Caco-2 (cell line): Measurements from ENCODE around the gene SFRP5. TPM values are rescaled to one million over a fixed set of nuclear protein-coding genes. Genes with fewer than 3 reads are reported as not detected.

Experiments used
- BruUV-seq: library from RNA; stranded (reverse); fragments of 400-500 nt; replicated peaks from 2 replicates; lab custom pipeline; 2021; lab: Mats Ljungman, UMichigan
- CTCF ChIA-PET: fragments of 300-600 bp; sonication (Branson Sonifier 250); formaldehyde crosslinking; loops from one replicate; lab custom pipeline; 2022; ENCODE audit warnings: antibody characterized with exemption; lab: Charles Lee
- POLR2A ChIA-PET: fragments of 300-600 bp; sonication (Branson Sonifier 250); formaldehyde crosslinking; loops from one replicate; lab custom pipeline; 2022; ENCODE audit warnings: antibody characterized with exemption; lab: Charles Lee
- DNase-seq, 2 experiments: peaks; one replicate each; pipeline versions ENCODE4 v3.0.0 to v3.0.0-alpha.2; 2020 to 2022
- H3K27me3 ChIP-seq: replicated peaks from 2 replicates; pipeline ENCODE4 v1.6.0; 2011; ENCODE audit warnings: low read length; ENCODE audit not compliant: control insufficient read depth, insufficient read depth
- H3K36me3 ChIP-seq: 2 replicates; pipeline ENCODE4 v1.5.1; 2011; ENCODE audit warnings: low read length; ENCODE audit not compliant: control insufficient read depth, insufficient read depth
- H3K4me1 ChIP-seq: fragments of 250-450 bp; sonication (Bioruptor Pico); 2 replicates; pipeline ENCODE4 v1.5.1; 2020; ENCODE audit warnings: mild to moderate bottlenecking
- H3K4me3 ChIP-seq: 2 replicates; pipeline ENCODE4 v1.5.1; 2011; ENCODE audit warnings: low read depth, mild to moderate bottlenecking, control low read depth, low read length
- H3K9me3 ChIP-seq: fragments of 250-450 bp; sonication (Bioruptor Pico); 2 replicates; pipeline ENCODE4 v1.5.1; 2020; ENCODE audit warnings: mild to moderate bottlenecking, moderate library complexity
- H3K27ac Mint-ChIP-seq: one replicate; pipeline ENCODE4 v1.8.0; 2022; ENCODE audit warnings: mixed read lengths; ENCODE audit not compliant: unreplicated experiment
- H3K27me3 Mint-ChIP-seq: one replicate; pipeline ENCODE4 v1.8.0; 2022; ENCODE audit warnings: mixed read lengths; ENCODE audit not compliant: insufficient read depth, unreplicated experiment
- H3K36me3 Mint-ChIP-seq: one replicate; pipeline ENCODE4 v1.8.0; 2022; ENCODE audit warnings: mild to moderate bottlenecking, mixed read lengths; ENCODE audit not compliant: insufficient read depth, unreplicated experiment
- H3K4me1 Mint-ChIP-seq: one replicate; pipeline ENCODE4 v1.8.0; 2022; ENCODE audit warnings: low read depth, mixed read lengths; ENCODE audit not compliant: unreplicated experiment
- H3K4me3 Mint-ChIP-seq: one replicate; pipeline ENCODE4 v1.8.0; 2022; ENCODE audit warnings: mild to moderate bottlenecking, moderate library complexity, mixed read lengths; ENCODE audit not compliant: unreplicated experiment
- H3K9me3 Mint-ChIP-seq: one replicate; pipeline ENCODE4 v1.8.0; 2022; ENCODE audit warnings: mixed read lengths; ENCODE audit not compliant: unreplicated experiment
- CTCF ChIP-seq, 2 experiments: fragments of 200-600 bp in 1 of 2; IDR thresholded peaks; 1 replicate in 1 of 2; 2 replicates in 1 of 2; pipeline versions ENCODE4 v1.5.1 to v1.8.0; 2011 to 2022; ENCODE audit warnings: antibody characterized with exemption in 1 of 2, control low read depth in 1 of 2, inconsistent platforms in 1 of 2, low read depth in 1 of 2, low read length in 1 of 2, mild to moderate bottlenecking in 1 of 2, moderate library complexity in 1 of 2; ENCODE audit not compliant: insufficient read depth in 1 of 2, severe bottlenecking in 1 of 2, unreplicated experiment in 1 of 2
- intact Hi-C: fragments of 100-400 bp; cut with micrococcal nuclease; formaldehyde crosslinking; loops from one replicate; pipeline ENCODE4 v1.10.0; 2022; ENCODE audit not compliant: unreplicated experiment
- total RNA-seq: library from RNA; stranded (reverse); gene quantifications from 2 replicates; pipeline ENCODE4 v1.2.3, GENCODE V29; 2022

Gene SFRP5
- total RNA-seq, 1 experiment from 2014 or later, result 1.1 TPM

GRCh38 chr10:97736403-97736901 is 35.3 kb downstream of the SFRP5 start:
- Mint-ChIP-seq H3K27ac (peak overlapping the region; percentile 84), H3K9me3 (peaks cover 5% of the 10 kb centered on the region), H3K27me3 (no peaks in the 10 kb centered on the region), H3K4me1 (peaks cover 21% of the 10 kb centered on the region), H3K4me3 (peak overlapping the region; percentile 83), H3K36me3 (peaks cover 42% of the 10 kb centered on the region)
- intact Hi-C loops, result loop anchor here (10.0 kb wide), 1 partner anchor 332 kb away; the partner anchor contains the start of gene RRP12
- no peak for DNase-seq
- Histone ChIP-seq H3K4me3 (peak overlapping the region; percentile 77), H3K4me1 (peaks cover 4% of the 10 kb centered on the region; the same call in 1 of the 2 replicates), H3K36me3 (0 out of 2 replicates have a peak, but pooled peaks cover 3% of the 10 kb centered on the region), H3K9me3 (no peaks in the 10 kb centered on the region), H3K27me3 (no peaks in the 10 kb centered on the region)
- POLR2A ChIA-PET, result interaction anchor here (0.7 to 2.2 kb wide), 11 partner anchors 9 to 335 kb away, joined by 3 to 36 read pairs (median 4); partner anchors contain the start of genes AVPI1, MARVELD1 and RRP12
- TSS peak; percentile 97 for BruUV-seq
- TF ChIP-seq CTCF (IDR thresholded peaks at IDR 0.05; ENCODE audit: insufficient read depth in 1 of 2, low read depth in 1 of 2, low read length in 1 of 2, severe bottlenecking in 1 of 2, unreplicated experiment in 1 of 2), result no peak
- CTCF ChIA-PET, result interaction anchor here (0.7 to 3.6 kb wide), 9 partner anchors 8 to 1306 kb away, joined by 3 to 17 read pairs (median 7); partner anchors contain the start of genes AVPI1 and MARVELD1

- Mint-ChIP-seq H3K4me3 (no peak overlapping the region), H3K36me3 (peaks cover 22% of the 10 kb centered on the region), H3K4me1 (peaks cover 21% of the 10 kb centered on the region), H3K27me3 (no peaks in the 10 kb centered on the region), H3K27ac (no peak overlapping the region), H3K9me3 (peaks cover 5% of the 10 kb centered on the region)
- BruUV-seq, result no TSS peak
- DNase-seq, result no peak
- intact Hi-C loops, result loop anchor here (10.0 kb wide), 1 partner anchor 329 kb away; the partner anchor contains the start of gene RRP12
- ChIA-PET CTCF (interaction anchor here (0.6 to 3.6 kb wide), 3 partner anchors 20 to 253 kb away, joined by 3 to 17 read pairs (median 6); partner anchors contain the start of genes AVPI1 and MARVELD1), POLR2A (no interaction called here)
- Histone ChIP-seq H3K4me3 (no peak overlapping the region), H3K27me3 (no peaks in the 10 kb centered on the region), H3K4me1 (peaks cover 4% of the 10 kb centered on the region; the same call in 1 of the 2 replicates), H3K9me3 (no peaks in the 10 kb centered on the region), H3K36me3 (0 out of 2 replicates have a peak, but pooled peaks cover 1% of the 10 kb centered on the region)
- TF ChIP-seq CTCF (IDR thresholded peaks at IDR 0.05; ENCODE audit: insufficient read depth in 1 of 2, low read depth in 1 of 2, low read length in 1 of 2, severe bottlenecking in 1 of 2, unreplicated experiment in 1 of 2), result no peak
These were observed 37.8 kb downstream of the SFRP5 start for GRCh38 chr10:97734021-97734420.

- POLR2A ChIA-PET, result no interaction called here
These were observed 38.5 kb downstream of the SFRP5 start for GRCh38 chr10:97733256-97733655.

More at GRCh38 chr10:97733256-97733655, 38.5 kb downstream of the SFRP5 start:
- Mint-ChIP-seq H3K27ac (no peak overlapping the region), H3K27me3 (no peaks in the 10 kb centered on the region), H3K9me3 (peaks cover 5% of the 10 kb centered on the region), H3K36me3 (peaks cover 17% of the 10 kb centered on the region), H3K4me3 (no peak overlapping the region), H3K4me1 (peaks cover 20% of the 10 kb centered on the region)
- H3K36me3 ChIP-seq, result no peaks in the 10 kb centered on the region
- no peaks in the 10 kb centered on the region for H3K9me3 ChIP-seq
- no peak overlapping the region for H3K4me3 ChIP-seq
- peaks cover 4% of the 10 kb centered on the region; the same call in 1 of the 2 replicates for H3K4me1 ChIP-seq
- no peak for DNase-seq
- CTCF ChIA-PET, result interaction anchor here (0.6 to 0.7 kb wide), 3 partner anchors 30 to 252 kb away, joined by 3 to 6 read pairs (median 5); no protein-coding TSS in a partner anchor
- intact Hi-C loops, result loop anchor here (10.0 kb wide), 1 partner anchor 328 kb away; the partner anchor contains the start of gene RRP12
- no peaks in the 10 kb centered on the region for H3K27me3 ChIP-seq
- no peak for TF ChIP-seq CTCF (IDR thresholded peaks at IDR 0.05; ENCODE audit: insufficient read depth in 1 of 2, low read depth in 1 of 2, low read length in 1 of 2, severe bottlenecking in 1 of 2, unreplicated experiment in 1 of 2)
- BruUV-seq, result no TSS peak
